OCI-LY7 (cell line): ENCODE measurements around the gene DIAPH3.

ENCODE experiments used
- EZH2phosphoT487 ChIP-seq: fragments of 200-600 bp; sonication (generic); IDR thresholded peaks from 2 replicates; pipeline ENCODE4 v1.6.1; 2018; ENCODE audit warnings: low read depth, borderline replicate concordance, mild to moderate bottlenecking, mixed run types, antibody characterized with exemption, low read length, moderate library complexity, mixed read lengths
- TF ChIP-seq, protein P1 (sequence below): fragments of 200-600 bp; sonication (generic); conservative IDR thresholded peaks from 2 replicates; pipeline ENCODE4 v1.5.1; 2014; ENCODE audit warnings: mild to moderate bottlenecking, antibody characterized with exemption, low read length, moderate library complexity, mixed read lengths

DNA sequence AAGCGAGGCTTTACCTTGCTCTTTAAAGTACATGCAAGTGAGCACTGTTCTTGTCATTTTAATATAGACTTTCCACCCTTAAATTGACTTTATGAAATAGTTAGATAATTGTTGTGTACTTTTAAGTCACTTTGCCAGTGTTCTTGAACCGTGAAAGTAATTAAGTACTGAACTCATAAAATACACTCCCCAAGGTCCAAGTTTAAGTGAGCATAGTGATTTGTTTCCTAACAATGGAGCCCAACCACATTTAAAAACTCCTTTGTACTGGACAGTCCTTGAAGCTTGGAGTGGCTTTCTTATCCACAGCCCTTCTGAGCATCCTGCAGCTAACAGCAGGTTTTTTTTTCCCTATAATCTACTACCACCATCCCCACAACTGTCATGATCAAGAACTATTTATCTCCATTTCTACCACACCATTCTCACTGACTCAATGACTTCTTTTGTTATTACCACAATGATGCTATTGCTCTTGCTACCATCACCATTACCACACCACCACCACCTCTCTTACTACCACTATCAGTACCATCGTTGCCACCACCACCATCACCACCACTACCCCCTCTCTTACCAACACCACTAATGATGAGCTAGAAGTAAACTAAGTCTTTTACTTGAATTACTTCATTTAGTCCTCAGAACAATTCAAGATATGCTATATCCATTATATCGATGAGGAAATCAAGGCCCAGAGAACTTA is 452.6 kb downstream of the DIAPH3 start:
- TF ChIP-seq, protein P1, sequence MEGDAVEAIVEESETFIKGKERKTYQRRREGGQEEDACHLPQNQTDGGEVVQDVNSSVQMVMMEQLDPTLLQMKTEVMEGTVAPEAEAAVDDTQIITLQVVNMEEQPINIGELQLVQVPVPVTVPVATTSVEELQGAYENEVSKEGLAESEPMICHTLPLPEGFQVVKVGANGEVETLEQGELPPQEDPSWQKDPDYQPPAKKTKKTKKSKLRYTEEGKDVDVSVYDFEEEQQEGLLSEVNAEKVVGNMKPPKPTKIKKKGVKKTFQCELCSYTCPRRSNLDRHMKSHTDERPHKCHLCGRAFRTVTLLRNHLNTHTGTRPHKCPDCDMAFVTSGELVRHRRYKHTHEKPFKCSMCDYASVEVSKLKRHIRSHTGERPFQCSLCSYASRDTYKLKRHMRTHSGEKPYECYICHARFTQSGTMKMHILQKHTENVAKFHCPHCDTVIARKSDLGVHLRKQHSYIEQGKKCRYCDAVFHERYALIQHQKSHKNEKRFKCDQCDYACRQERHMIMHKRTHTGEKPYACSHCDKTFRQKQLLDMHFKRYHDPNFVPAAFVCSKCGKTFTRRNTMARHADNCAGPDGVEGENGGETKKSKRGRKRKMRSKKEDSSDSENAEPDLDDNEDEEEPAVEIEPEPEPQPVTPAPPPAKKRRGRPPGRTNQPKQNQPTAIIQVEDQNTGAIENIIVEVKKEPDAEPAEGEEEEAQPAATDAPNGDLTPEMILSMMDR: no peak
- TF ChIP-seq EZH2phosphoT487: no peak
